DND-41 (cell line): ENCODE data around the gene MYO5A.

ENCODE experiments used
- ATAC-seq: fragments of 200-7000 bp; cut with Tn5 transposase; 3 replicates; pipeline ENCODE4 v1.9.1; 2021; ENCODE audit warnings: low read depth; ENCODE audit not compliant: insufficient read depth
- DNase-seq: peaks from one replicate; pipeline ENCODE4 v3.0.0-alpha.2; 2020
- H2AFZ ChIP-seq: 2 replicates; pipeline ENCODE4 v1.6.0; 2012; ENCODE audit warnings: low read depth, low read length
- H3K27ac ChIP-seq: 2 replicates; pipeline ENCODE4 v1.5.1; 2012; ENCODE audit warnings: low read length, inconsistent platforms
- H3K27me3 ChIP-seq: fragments of 200-600 bp; sonication (generic); 2 replicates; pipeline ENCODE4 v1.6.0; 2012; ENCODE audit warnings: low read length, mild to moderate bottlenecking, inconsistent platforms; ENCODE audit not compliant: insufficient read depth, poor library complexity
- H3K36me3 ChIP-seq: 2 replicates; pipeline ENCODE4 v1.5.1; 2012; ENCODE audit warnings: low read length, inconsistent platforms; ENCODE audit not compliant: insufficient read depth
- H3K4me1 ChIP-seq: 2 replicates; pipeline ENCODE4 v1.5.1; 2012; ENCODE audit warnings: mild to moderate bottlenecking, low read length; ENCODE audit not compliant: insufficient read depth
- H3K4me2 ChIP-seq: 2 replicates; pipeline ENCODE4 v1.6.0; 2012; ENCODE audit warnings: mild to moderate bottlenecking, moderate library complexity, low read length, inconsistent platforms; ENCODE audit not compliant: insufficient read depth
- H3K4me3 ChIP-seq, 2 experiments: fragments of 200-600 bp in 1 of 2; shearing (Covaris generic) in 1 of 2; 2 replicates each; pipeline ENCODE4 v1.5.1; 2012 to 2016; ENCODE audit warnings: inconsistent platforms in 2 of 2, low read length in 2 of 2, mild to moderate bottlenecking in 2 of 2, low read depth in 1 of 2, moderate library complexity in 1 of 2
- H3K79me2 ChIP-seq: 2 replicates; pipeline ENCODE4 v1.6.0; 2012; ENCODE audit warnings: low read length, inconsistent platforms; ENCODE audit not compliant: insufficient read depth
- H3K9ac ChIP-seq: 2 replicates; pipeline ENCODE4 v1.6.0; 2012; ENCODE audit warnings: low read depth, mild to moderate bottlenecking, inconsistent platforms, low read length, moderate library complexity
- H3K9me3 ChIP-seq: 2 replicates; pipeline ENCODE4 v1.5.1; 2012; ENCODE audit warnings: low read length, moderate library complexity, mild to moderate bottlenecking, inconsistent platforms; ENCODE audit not compliant: insufficient read depth, severe bottlenecking
- H4K20me1 ChIP-seq: 2 replicates; pipeline ENCODE4 v1.6.0; 2012; ENCODE audit warnings: low read length; ENCODE audit not compliant: insufficient read depth
- CTCF ChIP-seq: IDR thresholded peaks from 2 replicates; pipeline ENCODE4 v1.5.1; 2012; ENCODE audit warnings: borderline replicate concordance, low read length, moderate library complexity, mild to moderate bottlenecking; ENCODE audit not compliant: poor library complexity, severe bottlenecking; ENCODE audit errors: extremely low read depth
- EZH2 ChIP-seq: IDR thresholded peaks from 3 replicates; pipeline ENCODE4 v1.6.1; 2012; ENCODE audit warnings: borderline replicate concordance, low read depth, mild to moderate bottlenecking, moderate library complexity, low read length, inconsistent platforms; ENCODE audit not compliant: severe bottlenecking

MYO5A gene

GRCh38 chr15:52524223-52525136, 4.2 kb downstream of the MYO5A start:
- H2AFZ ChIP-seq = no peak overlapping the region
- no peaks in the 10 kb centered on the region for H3K9me3 ChIP-seq
- H3K79me2 ChIP-seq = peaks cover 34% of the 10 kb centered on the region
- no peaks in the 10 kb centered on the region for H3K27me3 ChIP-seq
- H3K27ac ChIP-seq = no peak overlapping the region
- peaks cover 12% of the 10 kb centered on the region; the same call in 1 of the 2 replicates for H4K20me1 ChIP-seq
- no peak for TF ChIP-seq CTCF
- no peak for TF ChIP-seq EZH2
- no peaks in the 10 kb centered on the region for H3K36me3 ChIP-seq
- H3K4me1 ChIP-seq = peaks cover 19% of the 10 kb centered on the region
- H3K9ac ChIP-seq = no peak overlapping the region
- no peak for DNase-seq
- no peak overlapping the region for H3K4me3 ChIP-seq
- ATAC-seq = no peak
- no peak overlapping the region for H3K4me2 ChIP-seq

- H3K4me3 ChIP-seq = no peak overlapping the region
- no peaks in the 10 kb centered on the region for H3K27me3 ChIP-seq
- no peak overlapping the region for H2AFZ ChIP-seq
- no peaks in the 10 kb centered on the region for H3K9me3 ChIP-seq
- peaks cover 14% of the 10 kb centered on the region for H3K4me1 ChIP-seq
- H3K36me3 ChIP-seq = no peaks in the 10 kb centered on the region
- no peak overlapping the region for H3K9ac ChIP-seq
- TF ChIP-seq CTCF = no peak
- no peak for TF ChIP-seq EZH2
- H3K27ac ChIP-seq = no peak overlapping the region
- H4K20me1 ChIP-seq = peaks cover 12% of the 10 kb centered on the region; the same call in 1 of the 2 replicates
- no peak for DNase-seq
- no peak for ATAC-seq
- H3K4me2 ChIP-seq = no peak overlapping the region
- peaks cover 34% of the 10 kb centered on the region for H3K79me2 ChIP-seq
Measured at GRCh38 chr15:52523647-52524046, 5.0 kb downstream of the MYO5A start.

DNA sequence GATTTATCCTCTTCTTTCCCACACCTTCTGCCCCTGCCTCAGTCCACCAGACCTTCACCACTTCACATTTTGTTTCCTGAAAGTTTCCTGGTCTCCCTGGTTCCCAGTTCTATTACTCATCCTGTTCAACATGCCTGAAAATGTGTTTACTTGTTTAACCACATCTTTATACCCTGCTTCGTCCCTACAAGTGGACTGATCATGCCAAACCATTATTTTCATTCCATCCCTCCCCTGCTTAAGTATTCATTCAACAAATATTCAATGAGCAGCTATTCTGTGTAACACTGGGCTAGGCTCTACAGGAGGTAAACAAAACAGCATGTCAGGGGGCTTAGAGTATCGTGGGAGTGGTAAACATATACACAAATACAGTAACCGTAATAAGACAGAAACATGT, 5.5 kb downstream of the MYO5A start:
- Histone ChIP-seq H2AFZ (no peak overlapping the region), H3K9ac (no peak overlapping the region), H3K4me3 (no peak overlapping the region), H3K9me3 (no peaks in the 10 kb centered on the region), H3K27me3 (no peaks in the 10 kb centered on the region), H3K79me2 (peaks cover 34% of the 10 kb centered on the region), H3K27ac (no peak overlapping the region), H3K36me3 (no peaks in the 10 kb centered on the region), H3K4me1 (peaks cover 14% of the 10 kb centered on the region), H4K20me1 (peaks cover 12% of the 10 kb centered on the region; the same call in 1 of the 2 replicates), H3K4me2 (no peak overlapping the region)
- DNase-seq (no peak), ATAC-seq (no peak)
- no peak for TF ChIP-seq CTCF
- no peak for TF ChIP-seq EZH2
